Gastroesophageal sphincter (tissue), 4 donors: Measurements from ENCODE around the gene CHRNA3. TPM values are rescaled to one million over a fixed set of nuclear protein-coding genes. Genes with fewer than 3 reads are reported as not detected.

Experiments used
- ATAC-seq: fragments of 150-250 bp; one replicate; pipeline ENCODE4 v1.9.1; 2016; ENCODE audit warnings: mild to moderate bottlenecking, moderate library complexity
- H3K27ac ChIP-seq, 4 donors: fragments of 200-600 bp; sonication (generic) in 3 of 4; 1 replicate in 3 of 4; 2 replicates in 1 of 4; pipeline ENCODE4 v1.5.1; 2016 to 2019
- H3K27me3 ChIP-seq: fragments of 200-600 bp; sonication (generic); one replicate; pipeline ENCODE4 v1.5.1; 2019
- H3K36me3 ChIP-seq, 2 donors: fragments of 200-600 bp; sonication (generic); one replicate each; pipeline ENCODE4 v1.5.1; 2019; ENCODE audit warnings: control low read depth in 1 of 2
- H3K4me1 ChIP-seq, 3 donors: fragments of 200-600 bp; sonication (generic); 1 replicate in 2 of 3; 2 replicates in 1 of 3; pipeline ENCODE4 v1.5.1; 2016 to 2019; ENCODE audit warnings: control low read depth in 2 of 3
- H3K4me3 ChIP-seq, 2 donors: fragments of 200-600 bp; sonication (generic); one replicate each; pipeline ENCODE4 v1.5.1; 2019; ENCODE audit warnings: mild to moderate bottlenecking in 1 of 2, moderate library complexity in 1 of 2
- H3K9me3 ChIP-seq, 3 donors: fragments of 200-600 bp; sonication (generic); one replicate each; pipeline ENCODE4 v1.5.1; 2017 to 2019; ENCODE audit warnings: control low read depth in 2 of 3
- EP300 ChIP-seq: sonication (generic); formaldehyde crosslinking; IDR thresholded peaks from one replicate; pipeline ENCODE4 v1.6.1; 2017; ENCODE audit warnings: antibody characterized with exemption, mild to moderate bottlenecking
- POLR2A ChIP-seq, 2 donors: fragments of 450-650 bp; IDR thresholded peaks; one replicate each; pipeline ENCODE4 v1.6.1; 2017; ENCODE audit warnings: antibody characterized with exemption in 2 of 2, mild to moderate bottlenecking in 2 of 2, moderate library complexity in 1 of 2
- POLR2AphosphoS5 ChIP-seq: sonication (generic); formaldehyde crosslinking; IDR thresholded peaks from one replicate; pipeline ENCODE4 v1.6.1; 2017; ENCODE audit warnings: antibody characterized with exemption
- WGBS, 2 donors: methylation state at CpG; one replicate each; pipeline ENCODE4 v1.1.5; 2018; ENCODE audit warnings: low coverage in 1 of 2; 5-methylcytosine and 5-hydroxymethylcytosine counted together
- total RNA-seq, 4 donors: library from RNA; depleted of rRNA; stranded (reverse); fragments of >200 nt; gene quantifications; one replicate each; pipeline ENCODE4 v1.1.0, GENCODE V29; 2016
- TF ChIP-seq, protein P1 (sequence below), 4 experiments: fragments of 200-600 bp in 2 of 4; fragments of 450-650 bp in 2 of 4; sonication (generic) in 1 of 4; IDR thresholded peaks; one replicate each; pipeline ENCODE4 v1.5.1; 2017 to 2019; ENCODE audit warnings: antibody characterized with exemption in 4 of 4, mild to moderate bottlenecking in 2 of 4, moderate library complexity in 2 of 4

Gene CHRNA3
- total RNA-seq, 4 donors from 2014 or later, result 1.1 to 3.1 (median 1.1) TPM; not detected in 1

DNA sequence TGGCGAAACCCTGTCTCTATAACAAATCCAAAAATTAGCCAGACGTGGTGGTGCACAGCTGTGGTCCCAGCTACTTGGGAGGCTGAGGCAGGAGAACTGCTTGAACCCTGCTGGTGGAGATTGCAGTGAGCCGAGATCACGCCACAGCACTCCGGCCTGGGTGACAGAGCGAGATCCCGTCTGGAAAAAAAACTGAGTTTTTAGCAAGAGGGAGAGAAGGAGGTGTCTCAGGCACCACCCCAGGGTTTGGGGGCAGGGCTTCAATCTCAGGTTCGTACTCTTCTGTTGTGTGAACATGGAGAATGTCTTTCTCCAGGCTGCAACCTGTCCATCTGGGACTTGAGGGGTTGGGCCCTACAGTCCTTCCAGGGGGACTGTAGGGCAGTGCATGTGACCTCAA, 2.7 kb downstream of the CHRNA3 start:
- ATAC-seq, result no peak
- Histone ChIP-seq H3K27ac (no peak overlapping the region), H3K27me3 (peaks cover 39% of the 10 kb centered on the region), H3K4me3 (no peak overlapping the region), H3K4me1 (peaks cover 0 to 21% (median 11%) of the 10 kb centered on the region in 3 donors), H3K9me3 (no peaks in the 10 kb centered on the region), H3K36me3 (no peaks in the 10 kb centered on the region)
- 69 to 81% methylated on average over 5 to 8 of the region's 8 CpGs for WGBS, 2 donors
- no peak for TF ChIP-seq POLR2AphosphoS5
- no peak for TF ChIP-seq EP300
- no peak for TF ChIP-seq POLR2A (IDR thresholded peaks at IDR 0.05)
- TF ChIP-seq, protein P1, sequence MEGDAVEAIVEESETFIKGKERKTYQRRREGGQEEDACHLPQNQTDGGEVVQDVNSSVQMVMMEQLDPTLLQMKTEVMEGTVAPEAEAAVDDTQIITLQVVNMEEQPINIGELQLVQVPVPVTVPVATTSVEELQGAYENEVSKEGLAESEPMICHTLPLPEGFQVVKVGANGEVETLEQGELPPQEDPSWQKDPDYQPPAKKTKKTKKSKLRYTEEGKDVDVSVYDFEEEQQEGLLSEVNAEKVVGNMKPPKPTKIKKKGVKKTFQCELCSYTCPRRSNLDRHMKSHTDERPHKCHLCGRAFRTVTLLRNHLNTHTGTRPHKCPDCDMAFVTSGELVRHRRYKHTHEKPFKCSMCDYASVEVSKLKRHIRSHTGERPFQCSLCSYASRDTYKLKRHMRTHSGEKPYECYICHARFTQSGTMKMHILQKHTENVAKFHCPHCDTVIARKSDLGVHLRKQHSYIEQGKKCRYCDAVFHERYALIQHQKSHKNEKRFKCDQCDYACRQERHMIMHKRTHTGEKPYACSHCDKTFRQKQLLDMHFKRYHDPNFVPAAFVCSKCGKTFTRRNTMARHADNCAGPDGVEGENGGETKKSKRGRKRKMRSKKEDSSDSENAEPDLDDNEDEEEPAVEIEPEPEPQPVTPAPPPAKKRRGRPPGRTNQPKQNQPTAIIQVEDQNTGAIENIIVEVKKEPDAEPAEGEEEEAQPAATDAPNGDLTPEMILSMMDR (IDR thresholded peaks at IDR 0.05), result no peak

DNA sequence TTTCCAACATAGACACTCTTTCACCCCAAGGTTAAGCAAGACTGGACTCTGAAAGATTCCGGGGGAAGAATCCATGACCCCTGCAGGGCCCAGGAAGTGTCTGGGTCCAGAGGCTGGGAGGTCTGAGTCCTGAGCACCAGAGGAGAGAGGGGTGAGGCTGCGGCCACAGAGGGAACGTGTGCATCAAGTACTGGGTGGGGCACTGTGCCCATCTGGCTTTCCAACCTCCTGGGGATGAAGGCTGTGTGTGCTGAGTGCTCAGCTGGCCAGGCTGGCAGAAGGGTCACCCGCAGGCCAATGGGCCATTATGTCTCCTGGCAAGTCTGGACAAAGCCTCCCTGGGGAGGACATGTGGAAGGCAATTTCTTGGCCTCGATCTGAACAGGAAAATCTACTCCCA, 3.3 kb downstream of the CHRNA3 start:
- ATAC-seq, result no peak
- Histone ChIP-seq H3K4me1 (peaks cover 0 to 21% (median 11%) of the 10 kb centered on the region in 3 donors), H3K9me3 (no peaks in the 10 kb centered on the region), H3K27ac (no peak overlapping the region), H3K36me3 (no peaks in the 10 kb centered on the region), H3K4me3 (no peak overlapping the region), H3K27me3 (peaks cover 39% of the 10 kb centered on the region)
- WGBS, 2 donors, result 60 to 72% methylated on average over 1 to 2 of the region's 5 CpGs
- TF ChIP-seq POLR2A (IDR thresholded peaks at IDR 0.05) (no peak), POLR2AphosphoS5 (no peak), EP300 (no peak)
- TF ChIP-seq, protein P1 (IDR thresholded peaks at IDR 0.05), result no peak

DNA sequence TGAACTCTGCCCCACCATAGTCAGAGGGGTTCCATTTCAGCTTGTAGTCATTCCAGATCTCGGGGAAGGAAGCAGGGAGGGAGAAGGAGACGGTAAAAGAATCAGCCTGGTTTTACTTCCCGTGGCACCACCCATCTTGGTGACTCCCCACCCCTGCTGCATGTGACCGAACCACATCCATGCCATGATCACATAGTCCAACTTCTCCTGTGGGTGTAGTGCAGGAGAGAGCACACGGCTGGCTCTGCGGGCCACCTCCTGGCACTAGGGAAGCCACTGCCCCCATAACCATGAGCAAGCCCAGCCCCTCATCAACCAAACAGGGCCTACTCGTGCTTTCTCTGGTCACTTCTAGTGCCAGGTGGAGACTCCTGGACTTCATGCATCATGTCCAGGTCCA, 3.7 kb downstream of the CHRNA3 start:
- H3K36me3 ChIP-seq, result no peaks in the 10 kb centered on the region
- H3K4me1 ChIP-seq, result peaks cover 0 to 21% (median 11%) of the 10 kb centered on the region in 3 donors
- ATAC-seq, result no peak
- H3K9me3 ChIP-seq, result no peaks in the 10 kb centered on the region
- H3K4me3 ChIP-seq, result no peak overlapping the region
- TF ChIP-seq, protein P1 (IDR thresholded peaks at IDR 0.05), result no peak
- TF ChIP-seq POLR2A (IDR thresholded peaks at IDR 0.05) (no peak), POLR2AphosphoS5 (no peak), EP300 (no peak)
- 82% methylated on average over 2 of the region's 7 CpGs; no CpG with 5 or more reads in 1 of the 2 donors for WGBS, 2 donors
- H3K27me3 ChIP-seq, result peaks cover 35% of the 10 kb centered on the region
- no peak overlapping the region for H3K27ac ChIP-seq

DNA sequence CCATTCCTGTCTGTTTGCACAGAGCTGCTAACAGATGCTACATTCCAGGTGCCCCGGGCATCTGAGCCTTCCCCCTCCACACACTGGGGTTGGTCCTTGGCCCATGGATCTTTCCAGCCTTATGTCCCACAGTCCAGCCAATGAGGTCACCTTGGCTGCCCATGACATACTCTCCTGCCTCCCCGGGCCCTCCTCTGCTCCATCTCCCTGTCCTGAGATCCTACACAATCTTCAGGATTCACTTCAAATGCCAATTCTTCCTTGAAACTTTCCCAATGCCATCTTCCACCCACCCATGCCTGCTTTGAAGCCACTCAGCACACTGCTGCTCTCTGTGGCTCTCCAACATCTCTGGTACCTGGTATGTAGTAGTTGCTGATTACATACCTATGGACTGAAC, 4.3 kb downstream of the CHRNA3 start:
- Histone ChIP-seq H3K4me3 (no peak overlapping the region), H3K27me3 (peaks cover 30% of the 10 kb centered on the region), H3K4me1 (peaks cover 0 to 21% (median 11%) of the 10 kb centered on the region in 3 donors), H3K36me3 (no peaks in the 10 kb centered on the region), H3K27ac (no peak overlapping the region), H3K9me3 (no peaks in the 10 kb centered on the region)
- TF ChIP-seq EP300 (no peak), POLR2A (IDR thresholded peaks at IDR 0.05) (no peak), POLR2AphosphoS5 (no peak)
- TF ChIP-seq, protein P1 (IDR thresholded peaks at IDR 0.05), result no peak
- no peak for ATAC-seq
- WGBS, 2 donors, result 85 to 86% methylated on average over 1 to 2 of the region's 2 CpGs

DNA sequence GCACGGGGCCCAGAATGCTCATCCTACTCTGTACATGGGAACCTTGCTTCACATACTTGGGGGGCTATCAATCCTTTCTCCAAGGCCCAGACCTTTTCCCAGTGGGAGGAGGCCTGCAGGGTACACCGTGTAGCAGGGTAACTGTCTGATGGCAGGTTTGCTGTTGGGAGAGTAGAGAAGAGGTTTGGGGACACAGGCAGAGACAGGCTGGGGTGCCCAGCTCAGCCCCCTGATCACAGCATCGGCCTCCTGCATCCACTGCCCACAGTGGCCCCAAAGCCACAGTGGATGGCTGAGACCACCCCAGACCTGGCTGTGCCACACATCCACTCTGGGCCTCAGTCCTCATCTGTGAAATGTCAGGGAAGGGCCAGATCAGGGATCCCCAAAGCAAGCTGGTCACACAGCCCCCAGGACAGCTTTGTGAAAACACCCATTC, 5.6 kb downstream of the CHRNA3 start:
- ATAC-seq, result no peak
- no CpG with 5 or more reads among the region's 3 CpGs for WGBS, 2 donors
- H3K36me3 ChIP-seq, result no peaks in the 10 kb centered on the region
- H3K4me1 ChIP-seq, result peaks cover 0 to 10% (median 1%) of the 10 kb centered on the region in 3 donors
- H3K27me3 ChIP-seq, result peaks cover 16% of the 10 kb centered on the region
- no peak overlapping the region for H3K27ac ChIP-seq
- H3K4me3 ChIP-seq, result no peak overlapping the region
- TF ChIP-seq POLR2A (IDR thresholded peaks at IDR 0.05) (no peak), EP300 (no peak), POLR2AphosphoS5 (no peak)
- TF ChIP-seq, protein P1 (IDR thresholded peaks at IDR 0.05), result no peak
- H3K9me3 ChIP-seq, result no peaks in the 10 kb centered on the region
